Measurements from ENCODE around the gene USP7.
A peak's percentile ranks its signal among the peaks of the same experiment; 100 is the strongest.

Gene USP7

DNA sequence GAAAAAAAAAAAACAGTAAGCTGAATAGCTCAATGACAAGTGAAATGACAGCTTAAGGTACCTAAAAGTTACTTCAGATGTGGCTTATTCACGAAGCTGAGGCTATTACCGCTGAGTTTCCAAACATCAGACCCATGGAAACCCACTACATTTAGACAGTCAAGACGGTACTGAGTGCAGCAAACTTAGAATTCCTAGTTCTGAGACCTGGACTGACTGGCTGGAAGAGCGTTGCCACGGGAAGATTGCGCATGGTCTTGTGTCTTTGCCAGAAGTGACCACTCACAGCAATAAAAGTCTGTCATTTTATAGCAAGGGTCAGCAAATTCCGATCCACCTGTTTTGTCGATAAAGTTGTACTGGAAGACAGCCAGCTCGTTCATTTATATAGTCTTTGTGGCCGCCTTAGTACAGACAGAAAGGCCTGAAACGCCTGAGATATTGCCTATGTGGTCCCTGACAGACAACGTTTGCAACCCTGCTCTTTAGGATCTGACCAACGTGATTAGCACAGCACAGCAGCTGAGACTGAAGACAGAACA, 62.3 kb downstream of the USP7 start:
- no peak for DNase-seq

DNA sequence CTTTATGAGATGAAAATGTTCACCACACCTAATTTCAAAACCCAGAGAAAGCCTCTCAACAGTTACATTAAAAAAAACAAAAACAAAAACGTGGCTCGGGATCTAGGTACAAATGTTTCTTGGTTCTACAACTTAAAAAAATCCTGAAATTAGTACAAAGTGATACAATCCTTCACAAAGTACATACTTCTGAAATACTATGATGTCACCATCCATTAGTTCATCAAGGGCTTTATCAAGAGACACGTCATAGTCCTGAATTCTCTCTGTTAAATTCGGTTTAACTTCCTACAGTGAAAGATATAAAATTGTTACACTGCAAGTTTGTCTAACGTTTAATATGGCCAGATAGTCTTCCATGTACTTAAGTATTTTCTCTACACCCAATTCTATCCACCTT, 63.4 kb downstream of the USP7 start:
- DNase-seq, result no peak

DNA sequence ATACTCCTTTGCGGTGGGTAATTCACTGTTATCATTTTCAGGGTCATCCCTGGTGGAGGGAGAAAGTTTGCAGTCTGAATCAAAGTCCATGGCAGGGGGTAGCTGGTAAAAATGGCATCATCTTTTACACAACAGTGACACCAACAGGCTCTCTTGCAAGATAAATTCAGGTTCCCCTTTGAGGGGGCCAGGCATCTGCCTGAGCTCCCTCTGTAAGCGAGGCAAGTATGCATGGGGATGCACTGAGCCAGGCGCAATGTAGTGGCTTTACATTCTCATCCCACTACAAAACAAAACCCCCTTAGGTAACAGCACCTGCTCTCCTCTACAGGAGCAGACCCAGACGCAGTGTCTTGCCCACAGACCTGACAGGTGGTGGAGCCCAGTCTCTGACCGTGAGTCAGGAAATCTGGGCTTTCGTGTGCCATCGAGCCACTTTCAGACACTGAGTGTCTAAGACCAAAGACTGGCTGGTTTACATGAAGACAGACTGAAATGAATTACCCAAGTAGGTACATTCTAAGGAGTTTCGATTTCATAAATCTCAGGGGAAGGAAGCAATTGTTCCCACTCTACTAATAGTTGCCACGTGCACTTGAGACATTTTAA, 63.9 kb downstream of the USP7 start:
- no peak for DNase-seq

DNA sequence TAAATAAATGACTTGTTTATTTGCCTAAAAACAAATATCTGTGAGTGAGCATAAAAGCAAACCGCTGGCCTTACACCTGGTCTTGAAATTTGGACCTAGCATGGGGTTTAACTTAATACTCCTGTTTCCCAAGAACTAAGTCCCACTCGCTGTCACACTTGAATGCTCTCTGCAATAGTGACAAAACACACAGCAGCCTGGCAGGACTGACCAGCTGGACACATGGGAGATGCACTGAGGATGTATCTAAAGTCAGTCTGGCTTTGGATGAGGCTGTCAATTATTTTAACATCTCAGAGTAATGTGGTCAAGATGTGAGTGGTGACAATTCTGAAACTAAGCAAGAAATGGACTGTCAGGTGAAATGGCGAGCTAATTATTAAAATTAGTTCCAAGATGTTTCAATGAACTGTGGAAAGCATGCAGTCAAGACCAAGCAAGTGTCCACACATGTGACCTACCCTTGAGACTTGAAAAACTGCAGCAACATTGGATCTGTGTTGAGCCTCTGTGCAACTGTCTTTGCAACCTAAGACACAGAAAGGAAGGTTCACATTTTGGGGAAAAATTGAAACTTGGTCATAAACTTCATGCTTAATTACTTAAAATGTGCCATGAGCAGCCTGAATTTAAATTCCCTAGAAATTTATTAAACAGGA, 64.9 kb downstream of the USP7 start:
- DNase-seq, result no peak

DNA sequence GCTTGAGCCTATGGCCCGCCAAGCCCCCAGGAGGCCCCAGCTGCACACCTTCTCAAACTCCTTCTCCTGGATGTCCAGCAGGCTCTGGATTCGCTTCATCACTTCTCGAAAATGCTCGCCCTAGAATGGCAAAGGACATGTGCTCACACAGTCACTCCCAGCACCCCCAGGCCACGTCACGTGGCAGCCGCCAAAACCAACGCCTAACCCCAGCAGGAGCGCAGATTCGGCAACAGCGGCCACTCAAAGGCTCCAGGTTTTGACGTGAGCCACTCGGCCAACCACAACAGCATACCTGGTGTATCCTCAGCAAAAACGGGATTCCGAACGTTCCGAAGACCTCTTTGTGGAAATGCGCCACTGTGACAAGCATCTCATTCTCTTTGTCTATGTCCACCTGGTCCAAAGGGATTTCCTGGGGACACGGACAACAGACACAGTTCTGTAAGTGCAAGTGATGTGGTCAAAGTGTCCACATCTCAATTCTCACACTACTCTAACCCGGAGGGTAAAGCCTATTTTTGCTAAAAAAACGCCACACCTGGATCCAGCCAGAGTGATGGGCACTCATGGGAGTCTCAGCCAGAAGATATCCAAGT, 68.9 kb downstream of the USP7 start:
- no peak for DNase-seq

DNA sequence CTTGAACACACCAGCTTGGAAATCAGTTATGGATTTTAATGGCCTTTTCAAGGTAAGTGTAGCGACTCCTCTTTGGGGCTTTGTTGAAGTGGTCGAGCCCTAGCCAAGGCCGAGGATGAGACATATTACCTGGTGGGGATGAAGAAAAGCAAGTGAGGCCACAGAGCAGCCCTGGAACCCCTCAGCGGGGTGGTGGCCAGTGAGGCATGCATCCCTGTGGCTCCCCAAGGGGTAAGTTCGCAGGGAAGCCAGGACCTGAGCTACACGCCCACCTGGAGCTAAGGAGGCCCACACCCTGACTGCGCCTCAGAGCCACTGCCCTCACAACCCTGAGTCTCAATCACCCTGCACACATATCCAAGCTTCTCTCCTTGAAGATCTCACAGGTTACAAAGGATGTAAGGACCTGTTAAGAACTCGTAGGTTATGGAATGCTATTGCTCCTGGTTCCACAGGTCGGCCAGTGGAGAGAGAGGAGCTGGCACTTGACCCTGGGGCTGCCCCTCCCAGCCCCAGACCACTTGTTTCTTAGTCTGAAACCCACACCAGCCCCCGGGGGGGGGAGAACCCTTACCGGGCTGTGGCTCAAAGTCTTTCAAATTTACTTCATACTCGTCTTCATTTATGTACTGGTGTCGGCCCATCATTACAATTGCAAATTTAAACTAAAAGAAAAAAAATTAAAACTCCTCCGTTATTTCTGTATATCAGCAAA, 69.6 kb downstream of the USP7 start:
- DNase-seq, result no peak

DNA sequence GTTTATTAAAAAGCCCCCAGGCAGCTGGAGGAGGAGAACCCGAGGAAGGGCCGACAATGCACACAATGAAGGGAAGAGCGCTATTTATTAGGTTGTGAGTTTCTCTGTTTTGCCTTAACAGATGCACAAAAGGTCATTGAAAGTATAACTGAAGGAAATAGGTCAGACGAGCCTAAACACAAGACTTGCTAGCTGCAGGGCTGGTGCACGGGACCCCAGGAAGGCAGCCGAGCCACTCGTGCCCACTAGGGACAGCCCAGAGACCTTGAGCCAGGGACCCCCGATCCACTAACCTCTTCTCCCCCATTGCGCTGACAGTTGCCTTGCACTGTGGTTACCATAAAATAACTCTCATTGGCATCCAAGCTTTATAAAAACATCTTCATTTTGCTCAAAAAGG, 70.3 kb downstream of the USP7 start:
- DNase-seq, result no peak

DNA sequence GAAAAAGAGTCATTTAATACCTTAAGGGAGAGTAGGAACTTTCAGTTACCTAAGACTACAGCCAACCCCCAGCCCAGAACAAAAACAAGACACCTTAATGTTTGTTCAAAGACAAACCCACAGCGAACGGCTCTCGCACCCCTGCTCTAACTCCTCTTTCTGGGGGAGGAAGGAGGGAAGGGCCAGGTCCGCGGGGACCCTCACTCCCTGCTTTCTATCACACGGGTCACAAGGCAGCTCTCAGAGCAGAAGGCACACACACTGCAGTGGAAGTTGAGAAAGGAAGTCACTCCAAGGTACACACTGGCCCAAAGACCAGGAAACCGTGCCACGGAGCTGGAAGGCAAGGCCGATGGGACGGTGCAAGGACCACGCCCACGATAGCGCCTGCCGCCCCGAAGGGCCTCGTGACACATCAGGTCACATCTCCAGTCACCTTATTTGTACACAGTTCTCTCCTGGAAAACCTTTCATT, 71.6 kb downstream of the USP7 start:
- no peak for DNase-seq

DNA sequence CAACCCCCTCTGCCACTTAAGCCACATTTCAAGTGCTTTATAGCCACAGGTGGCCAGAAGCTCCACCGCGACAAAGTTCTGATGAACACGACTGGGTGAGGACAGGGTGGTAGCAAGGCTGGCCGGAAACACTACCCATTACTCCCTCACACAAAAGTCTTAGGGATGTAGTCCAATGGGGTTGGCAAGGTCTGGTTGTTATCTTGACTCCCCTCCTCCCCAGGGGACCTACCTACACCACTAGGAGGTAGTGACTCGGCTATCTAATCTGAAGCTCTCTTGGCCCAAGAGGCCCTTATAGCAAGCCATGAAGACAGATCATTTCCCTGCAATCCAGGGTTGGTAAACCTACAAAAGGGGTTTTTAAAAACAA, 73.2 kb downstream of the USP7 start:
- DNase-seq, result no peak

DNA sequence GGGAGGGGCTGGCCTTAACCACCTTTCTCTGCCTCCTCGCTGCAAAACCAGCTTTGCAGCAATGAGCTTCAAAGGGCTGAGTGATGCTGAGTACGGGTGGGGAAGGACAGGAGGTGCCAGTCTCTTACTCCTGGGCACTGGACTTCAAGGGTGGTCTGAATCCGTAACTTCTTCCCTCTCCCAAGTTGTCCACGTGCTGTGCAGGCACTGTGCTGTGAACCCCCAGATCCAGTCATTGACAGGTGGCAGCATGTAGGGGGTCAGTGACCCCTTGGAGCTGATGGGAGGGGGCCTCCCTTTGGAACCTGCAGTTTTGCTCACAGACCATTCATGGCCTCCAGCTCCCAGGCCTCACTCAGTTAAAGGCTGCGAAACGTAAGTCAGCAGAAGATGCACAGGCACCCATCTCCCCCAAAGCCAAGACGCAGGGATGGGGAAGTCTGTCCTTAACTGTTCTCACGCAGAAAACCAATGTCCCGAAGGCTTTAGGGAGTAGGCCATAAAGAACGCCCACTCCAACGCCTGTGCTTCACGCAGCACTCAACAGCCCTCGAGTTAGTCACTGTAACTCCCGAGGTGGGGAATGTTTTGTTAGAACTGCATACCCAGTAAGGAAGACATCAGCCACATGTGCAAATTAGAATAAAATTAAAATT, 73.7 kb downstream of the USP7 start:
- peak in 3 of 56 donors; percentile 9 to 32 (median 9) for DNase-seq

DNA sequence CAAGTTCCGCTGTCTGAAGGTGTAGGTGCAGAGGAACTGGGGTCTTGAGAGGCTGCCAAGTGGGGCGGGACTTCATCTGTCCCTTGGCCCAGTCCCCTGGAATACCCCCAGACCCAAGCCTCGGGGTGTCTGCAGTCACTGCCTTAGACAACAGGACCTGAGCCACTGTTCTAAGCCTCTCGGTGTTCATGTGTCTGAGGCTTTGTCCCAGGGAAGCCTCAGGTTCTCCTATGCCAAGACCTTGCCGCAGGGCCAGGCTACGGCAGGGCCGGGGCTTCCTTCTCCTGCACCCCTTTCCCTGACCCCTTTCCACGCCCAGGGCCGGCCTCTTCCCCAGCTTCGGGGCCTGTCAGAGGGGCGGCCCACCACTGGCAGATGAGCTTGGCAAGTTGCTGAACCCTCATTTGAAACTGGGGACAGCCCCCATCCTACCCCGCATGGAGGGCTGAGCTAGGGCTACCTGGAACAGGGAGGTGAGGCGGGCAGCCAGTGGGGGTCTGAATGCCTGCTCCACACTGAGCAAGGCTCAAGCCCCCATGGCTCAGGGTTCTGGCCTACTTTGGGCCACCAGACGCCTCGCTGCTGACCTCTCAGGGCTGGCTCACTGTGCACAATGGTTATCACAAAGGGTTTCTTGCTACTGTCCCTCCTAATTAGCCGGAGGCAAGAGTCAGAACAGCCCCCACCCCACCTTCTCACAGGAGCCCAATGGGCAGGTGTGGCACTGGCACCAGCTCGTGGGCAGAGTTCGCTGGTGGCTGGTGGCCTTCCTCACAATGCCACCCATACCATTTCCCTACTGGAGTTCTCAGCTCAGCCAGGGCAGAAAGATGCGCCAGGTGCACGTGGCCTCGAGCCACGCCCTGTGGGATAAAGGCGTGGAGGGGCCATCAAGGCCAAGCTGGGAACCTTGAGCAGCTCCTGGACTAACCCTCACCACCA, 74.5 kb downstream of the USP7 start:
- no peak for DNase-seq

DNA sequence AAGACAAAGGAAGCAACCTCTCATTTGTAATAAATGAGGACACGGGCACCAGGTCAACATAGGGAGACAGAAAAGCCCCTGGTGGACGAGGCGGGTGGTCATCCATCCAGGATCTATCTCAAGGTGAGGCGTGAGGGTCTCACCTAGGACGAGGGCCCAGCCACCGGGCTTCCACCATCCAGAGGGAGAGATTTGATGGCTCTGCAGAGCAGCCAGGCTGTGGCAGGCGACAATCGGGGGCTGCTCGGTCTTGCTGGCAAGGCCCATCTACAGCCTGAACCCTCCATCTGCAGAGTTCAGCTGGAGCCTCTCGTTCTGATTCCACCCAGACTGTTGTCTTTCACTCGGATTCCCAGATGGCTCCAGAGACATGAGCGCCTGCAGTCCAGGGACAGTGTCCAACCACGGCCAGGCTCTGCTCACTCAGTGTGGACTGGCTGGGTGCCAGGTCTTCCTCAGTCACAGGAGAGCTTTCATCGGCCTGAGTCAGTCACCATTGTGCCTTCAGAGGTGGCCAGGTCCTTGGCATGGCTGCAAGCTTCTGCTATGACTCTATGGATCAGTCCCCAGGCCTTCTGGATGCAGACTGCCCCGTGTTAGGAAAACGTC, 75.7 kb downstream of the USP7 start:
- peak in 45 of 56 donors; percentile 12 to 90 (median 53) for DNase-seq

DNA sequence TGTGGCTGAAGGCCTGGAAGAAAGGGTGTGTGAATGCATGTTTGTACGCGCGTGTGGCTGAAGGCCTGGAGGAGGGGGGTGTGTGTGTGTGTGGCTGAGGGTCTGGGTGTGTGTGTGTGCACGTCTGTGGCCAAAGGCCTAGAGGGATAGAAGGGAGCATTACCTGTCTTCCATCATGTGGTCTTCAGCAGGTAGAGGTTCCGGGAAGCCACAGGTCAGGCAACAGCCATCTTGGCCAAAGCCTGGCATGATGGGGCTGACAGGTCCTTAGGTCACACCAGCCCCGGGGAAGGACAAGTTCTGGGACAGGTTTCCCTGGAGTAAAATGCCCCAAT, 76.3 kb downstream of the USP7 start:
- DNase-seq, result no peak

DNA sequence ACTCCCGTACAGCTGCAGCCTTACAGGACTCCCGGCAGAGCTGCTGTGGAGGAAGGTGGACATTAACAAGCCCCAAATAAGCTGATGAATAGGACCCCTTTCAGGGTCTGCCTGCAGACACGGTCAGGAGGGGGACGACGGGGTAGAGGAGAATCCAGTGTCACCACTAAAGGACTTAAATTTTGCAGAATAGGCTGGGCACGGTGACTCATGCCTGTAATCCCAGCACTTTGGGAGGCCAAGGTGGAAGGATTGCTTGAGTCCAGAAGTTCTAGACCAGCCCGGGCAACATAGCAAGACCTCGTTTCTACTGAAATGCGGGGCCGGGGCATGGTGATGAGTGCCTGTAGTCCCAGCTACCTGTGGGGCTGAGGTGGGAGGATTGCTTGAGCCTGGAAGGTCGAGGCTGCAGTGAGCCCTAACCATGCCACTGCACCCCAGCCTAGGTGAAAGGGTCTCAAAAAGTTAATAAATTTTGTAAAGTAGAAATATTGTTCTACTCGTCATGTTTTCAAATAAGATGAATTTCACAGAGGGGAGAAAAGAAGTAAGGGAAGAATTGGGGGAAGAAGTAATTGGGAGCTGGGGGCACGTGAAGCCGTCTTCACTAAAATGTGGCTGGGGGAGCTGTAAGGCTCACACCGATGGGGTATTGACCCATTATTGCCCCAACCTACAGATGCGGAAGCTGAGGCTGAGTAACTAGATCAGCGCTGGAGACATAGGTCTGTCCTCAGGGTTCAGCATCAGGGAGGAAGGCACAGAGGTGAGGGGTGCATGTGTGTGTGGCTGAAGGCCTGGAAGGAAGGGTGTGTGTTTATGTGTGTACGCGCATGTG, 76.9 kb downstream of the USP7 start:
- no peak for DNase-seq

DNA sequence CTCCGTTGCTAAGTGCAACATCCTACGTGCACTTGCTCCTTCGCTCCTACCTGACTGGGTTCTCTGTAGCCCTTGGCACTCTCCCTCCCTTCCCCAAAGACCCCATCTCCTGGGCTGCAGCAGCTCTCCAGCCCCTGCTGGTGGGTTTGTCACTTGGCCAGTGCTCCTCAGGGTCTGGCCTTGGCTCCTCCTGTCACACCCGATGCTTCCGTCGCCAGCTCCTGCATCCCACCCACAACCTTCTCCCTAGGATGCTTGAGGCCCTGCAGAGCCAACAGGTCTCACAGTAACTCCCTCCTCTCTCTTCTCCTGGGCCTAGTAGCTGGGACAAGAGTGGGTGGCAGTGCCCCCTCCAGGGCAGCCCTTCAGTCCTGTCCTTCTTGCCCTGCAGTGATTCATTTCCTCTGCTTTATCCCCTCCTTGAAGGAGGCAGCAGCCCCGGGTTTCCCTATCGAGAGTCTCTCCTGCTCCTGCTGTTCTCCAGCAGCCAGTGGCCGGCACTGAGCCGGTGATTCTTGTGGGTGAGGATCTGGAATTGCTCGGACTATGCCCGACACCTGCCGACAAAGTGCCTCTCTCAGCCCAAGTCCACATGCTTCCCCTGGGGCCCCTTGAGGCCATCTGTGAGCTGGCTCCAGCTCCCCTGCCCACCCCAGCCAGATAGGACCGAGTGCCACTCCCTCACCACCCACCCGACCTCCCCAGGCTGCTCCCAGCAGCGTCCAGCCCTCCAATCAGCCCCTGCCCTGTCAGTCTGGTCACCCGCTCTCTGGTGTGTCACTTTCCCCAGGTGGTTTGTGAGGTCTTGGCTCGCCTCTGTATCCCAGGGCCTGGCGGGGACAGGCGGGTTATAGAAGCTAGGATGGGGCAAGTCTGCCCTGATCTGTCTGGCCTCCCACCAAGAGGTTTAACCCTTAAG, 77.8 kb downstream of the USP7 start:
- no peak for DNase-seq

DNA sequence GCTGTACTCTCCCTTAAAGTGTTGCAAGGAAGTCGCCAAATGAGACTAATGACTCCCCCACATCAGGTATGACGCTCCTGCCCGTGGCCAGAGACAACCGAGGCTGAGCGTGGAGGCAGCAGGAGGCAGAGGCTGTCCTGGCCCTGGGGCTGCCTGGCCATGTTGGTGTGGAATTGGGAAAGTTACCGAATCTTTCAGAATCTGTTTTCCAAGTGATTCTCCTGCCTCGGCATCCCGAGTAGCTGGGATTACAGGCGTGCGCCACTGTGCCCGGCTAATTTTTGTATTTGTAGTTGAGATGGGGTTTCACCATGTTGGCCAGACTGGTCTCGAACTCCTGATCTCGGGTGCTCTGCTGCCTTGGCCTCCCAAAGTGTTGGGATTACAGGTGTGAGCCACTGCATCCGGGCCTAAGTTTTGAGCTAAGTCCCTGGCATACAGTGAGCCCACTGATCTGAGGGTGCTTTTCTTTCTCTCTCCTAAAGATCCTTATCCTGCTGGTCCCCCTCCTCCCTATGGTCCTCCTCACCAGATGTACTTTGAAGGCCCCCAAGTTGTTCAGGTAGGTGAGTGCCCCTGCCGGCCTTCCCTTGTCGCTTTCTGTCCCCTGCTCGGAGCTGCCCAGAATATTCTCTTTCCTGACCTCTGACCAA, 80.9 kb downstream of the USP7 start:
- DNase-seq, result no peak

DNA sequence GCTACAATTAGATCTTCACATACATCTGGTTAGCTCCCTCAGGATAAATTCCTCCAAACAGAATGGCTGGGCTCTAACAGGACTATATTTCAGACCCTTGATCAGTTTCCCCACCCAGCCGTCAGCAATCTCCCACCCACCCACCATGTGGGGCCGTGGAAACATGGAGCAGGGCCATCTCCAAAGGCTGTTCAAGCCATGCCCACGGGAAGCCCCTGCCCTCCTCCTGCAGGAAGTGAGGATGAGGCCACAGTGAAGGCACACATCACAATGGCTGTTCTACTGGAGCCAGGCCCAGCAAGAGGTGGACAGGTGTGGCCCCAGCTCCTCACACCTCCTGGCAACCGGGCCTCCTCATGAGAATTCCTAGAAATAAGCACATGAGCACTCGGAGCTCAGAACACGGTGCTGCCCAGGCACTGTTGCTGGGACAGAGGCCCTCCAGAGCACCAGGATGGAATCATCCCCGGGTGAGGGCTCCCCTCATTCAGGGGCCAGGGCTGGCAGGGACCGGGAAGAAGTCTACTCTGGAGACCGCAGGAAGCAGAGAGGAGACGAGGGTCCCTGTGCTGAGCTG, 81.6 kb downstream of the USP7 start, which contains the start of gene LITAFD:
Gene LITAFD, plus strand, starts transcription at position 311 of the 577 bp plus-strand sequence. CDS start 2,005 bp downstream, outside the sequence.
- DNase-seq, result no peak
